ENCODE results near the gene PRKD3. TPM values are rescaled to one million over a fixed set of nuclear protein-coding genes. Genes with fewer than 3 reads are reported as not detected.

PRKD3 gene
- total RNA-seq, 1 donor from 2014 or later: 15.1 TPM

DNA sequence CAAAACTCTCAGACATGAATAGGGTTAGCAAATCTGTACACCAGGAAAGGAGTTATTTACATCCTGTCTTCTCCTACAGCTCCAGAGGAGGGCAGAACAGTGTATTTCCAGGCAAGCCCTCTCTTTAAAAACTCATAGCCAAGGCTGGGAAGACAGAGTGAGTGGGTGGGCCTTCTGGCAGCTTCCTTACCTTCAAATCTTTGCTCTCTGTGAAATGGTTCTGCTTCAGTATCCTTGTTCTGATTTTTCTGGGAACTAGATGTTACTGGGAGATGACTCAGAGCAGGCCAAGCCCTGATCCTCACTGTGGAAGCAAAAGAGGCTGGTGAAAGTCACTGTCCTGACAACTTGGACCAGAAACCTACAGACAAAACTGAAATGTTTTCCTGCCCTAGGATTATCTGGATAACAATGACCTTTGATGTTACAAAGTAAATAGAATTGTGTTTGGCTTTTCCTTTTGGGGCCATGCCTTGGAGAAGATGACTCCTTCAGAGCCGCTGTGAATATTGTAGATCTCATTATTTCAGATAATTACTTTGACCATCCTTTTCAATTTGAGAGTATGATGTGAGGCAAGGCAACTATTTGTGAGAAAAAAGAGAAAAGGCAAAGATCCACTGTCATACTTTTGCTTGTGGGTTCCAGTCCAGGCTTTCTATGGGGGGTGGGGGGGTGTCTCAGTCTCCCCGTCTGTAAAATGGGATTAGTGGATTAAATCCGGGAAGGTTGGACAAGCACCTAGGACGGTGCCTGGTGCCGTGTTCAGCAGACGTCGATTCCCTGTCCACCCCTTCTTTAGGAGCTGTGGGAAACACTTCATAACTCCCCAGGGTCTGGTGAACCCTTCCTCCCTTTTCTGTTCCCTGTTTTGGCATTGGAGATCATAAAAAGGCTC lies 19.2 kb upstream of the PRKD3 start:
- intact Hi-C loops (cut with micrococcal nuclease): no loop called here

DNA sequence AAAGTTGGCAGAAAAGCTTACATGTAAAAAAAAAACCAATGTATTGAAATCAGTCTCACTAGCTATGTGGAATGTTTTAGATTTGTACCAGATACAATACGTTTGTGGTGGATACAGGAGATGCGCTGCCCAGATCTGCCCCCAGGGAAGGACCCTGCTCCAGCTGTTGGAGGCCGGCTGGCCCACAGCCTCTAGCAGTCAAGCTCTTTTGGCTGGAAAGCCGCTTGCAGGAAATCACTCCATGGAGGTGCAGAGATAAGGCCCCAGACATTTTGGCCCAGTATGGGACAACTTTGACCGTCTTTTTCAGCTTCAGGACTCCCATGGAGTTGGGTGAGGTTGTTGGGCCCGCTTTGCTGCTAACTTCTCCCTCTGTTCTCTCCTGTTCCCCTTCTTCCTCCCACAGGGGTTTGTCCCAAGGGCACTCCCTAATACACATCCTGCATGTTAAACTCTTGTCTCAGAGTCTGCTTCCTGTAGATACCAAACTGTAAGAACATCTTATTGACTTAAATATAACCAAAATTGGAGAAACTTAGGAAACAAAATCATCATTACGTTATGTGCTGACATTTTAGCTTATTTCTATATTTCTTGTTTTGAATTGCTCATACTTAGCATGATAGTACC lies 18.1 kb upstream of the PRKD3 start:
- intact Hi-C loops (cut with micrococcal nuclease): no loop called here

DNA sequence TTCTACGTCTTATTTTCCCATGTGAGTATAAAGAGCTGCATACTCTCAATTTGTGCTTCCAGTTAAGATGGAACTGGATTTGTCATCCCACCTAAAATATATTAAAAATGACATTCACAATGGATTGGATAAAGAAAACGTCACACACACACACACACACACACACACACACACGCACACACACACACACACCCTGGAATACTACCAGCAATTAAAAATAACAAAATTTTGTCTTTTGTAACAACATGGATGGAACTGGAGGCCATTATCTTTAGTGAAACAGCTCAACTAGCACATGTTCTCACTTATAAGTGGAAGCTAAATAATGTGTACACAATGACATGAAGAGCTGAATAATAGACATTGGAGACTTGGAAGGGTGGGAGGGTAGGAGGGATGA lies 16.0 kb upstream of the PRKD3 start:
- intact Hi-C loops (cut with micrococcal nuclease): no loop called here

DNA sequence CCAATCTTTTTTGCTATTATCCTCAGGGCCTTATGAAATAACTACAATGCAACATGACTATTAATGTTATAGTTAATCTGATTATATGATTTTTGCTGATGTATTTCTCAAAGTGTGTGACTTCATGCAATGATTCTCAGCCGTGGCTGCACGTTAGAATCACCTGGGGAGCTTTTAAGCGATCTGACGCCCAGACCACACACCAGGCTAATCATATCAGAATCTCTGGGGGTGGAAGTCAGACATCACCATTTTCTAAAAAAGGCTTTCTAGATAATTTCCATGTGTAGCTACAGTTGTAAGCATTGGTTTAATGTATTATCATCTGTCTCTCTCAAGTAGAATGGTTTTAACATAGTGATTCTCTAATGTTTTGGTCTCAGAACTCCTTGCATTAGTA lies 14.3 kb upstream of the PRKD3 start:
- intact Hi-C loops (cut with micrococcal nuclease): no loop called here

DNA sequence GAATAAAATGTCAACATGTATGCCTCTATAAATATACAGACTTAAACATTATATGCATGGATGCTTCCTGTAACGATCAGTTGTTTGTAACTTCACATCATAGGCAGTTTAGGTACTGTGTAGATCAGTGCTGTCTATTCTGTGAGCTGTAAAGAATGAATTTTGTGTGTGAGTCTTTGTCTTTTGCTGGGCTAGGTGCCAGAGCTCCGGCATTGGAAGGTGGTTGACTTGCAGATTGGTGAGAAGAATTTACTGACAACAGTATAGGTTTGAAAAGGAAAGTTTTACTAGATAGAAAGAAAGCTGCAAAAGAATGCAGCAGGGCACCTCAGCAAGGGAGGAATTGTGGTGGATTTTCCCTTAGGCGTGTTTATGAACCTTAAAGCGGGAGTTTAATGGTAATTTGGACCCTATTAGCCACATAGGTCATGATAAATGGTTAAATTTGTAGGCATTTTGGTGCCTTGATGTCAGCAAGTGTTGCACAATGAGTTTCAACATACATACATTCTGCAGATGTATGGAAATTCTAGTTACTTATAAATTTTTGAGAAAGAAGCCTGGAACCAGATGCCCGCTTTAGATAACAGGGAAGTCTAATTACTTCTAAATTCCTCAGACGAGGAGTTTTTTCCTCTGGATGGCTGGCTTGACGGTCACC lies 13.1 kb upstream of the PRKD3 start:
- intact Hi-C loops (cut with micrococcal nuclease): no loop called here

DNA sequence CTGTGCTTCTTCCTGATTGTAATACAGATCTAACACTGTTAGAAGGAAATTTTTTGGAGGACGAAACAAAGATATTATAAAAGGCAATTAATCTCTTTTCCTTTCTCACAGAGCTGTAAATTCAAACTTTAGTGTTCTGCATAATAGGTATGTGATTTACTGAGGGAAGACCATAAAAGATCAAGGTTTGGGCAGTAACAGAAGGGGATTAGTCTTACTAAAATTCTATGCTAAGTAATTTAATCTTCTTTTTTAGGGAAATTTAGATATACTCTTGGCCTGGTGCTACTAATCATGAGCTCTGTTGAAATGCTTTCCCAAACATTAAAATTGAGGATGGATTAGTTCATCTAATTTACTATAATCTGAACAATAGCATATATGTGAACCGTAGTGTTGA lies 11.0 kb upstream of the PRKD3 start:
- intact Hi-C loops (cut with micrococcal nuclease): no loop called here

DNA sequence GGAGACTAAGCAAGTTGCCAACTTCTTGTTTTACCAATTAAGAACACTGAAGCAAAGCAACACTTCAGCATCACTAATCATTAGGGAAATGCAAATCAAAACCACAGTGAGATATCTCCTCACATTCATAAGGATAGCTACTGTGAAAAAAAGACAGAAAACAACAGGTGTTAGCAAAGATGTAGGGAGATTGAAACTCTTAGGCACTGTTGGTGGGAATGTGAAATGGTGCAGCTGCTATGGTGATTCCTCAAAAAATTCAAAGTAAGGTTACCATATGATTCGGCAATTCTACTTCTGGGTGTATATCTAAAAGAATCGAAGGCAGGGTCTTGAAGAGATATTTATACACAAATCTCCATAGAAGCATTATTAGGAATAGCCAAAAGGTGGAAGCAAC lies 8.6 kb upstream of the PRKD3 start:
- intact Hi-C loops (cut with micrococcal nuclease): no loop called here

DNA sequence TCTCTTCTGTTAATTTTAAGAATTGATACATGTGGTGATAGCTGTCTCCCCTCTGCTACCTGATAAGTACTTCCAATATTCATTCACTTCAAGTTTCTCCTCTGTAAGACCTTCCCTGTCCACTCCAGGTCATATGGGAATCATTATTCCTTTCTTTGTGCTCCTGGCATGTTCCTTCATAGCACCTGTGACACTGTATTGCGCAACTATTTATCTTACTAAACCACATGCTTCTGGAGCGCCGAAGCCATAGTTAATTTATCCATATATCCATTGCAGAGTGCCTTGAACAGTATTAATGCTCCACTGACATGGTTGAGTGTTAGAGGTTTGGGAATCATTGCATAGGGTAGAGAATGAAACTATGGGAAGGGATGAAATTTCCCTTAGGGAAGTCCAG lies 7.9 kb upstream of the PRKD3 start:
- intact Hi-C loops (cut with micrococcal nuclease): no loop called here

DNA sequence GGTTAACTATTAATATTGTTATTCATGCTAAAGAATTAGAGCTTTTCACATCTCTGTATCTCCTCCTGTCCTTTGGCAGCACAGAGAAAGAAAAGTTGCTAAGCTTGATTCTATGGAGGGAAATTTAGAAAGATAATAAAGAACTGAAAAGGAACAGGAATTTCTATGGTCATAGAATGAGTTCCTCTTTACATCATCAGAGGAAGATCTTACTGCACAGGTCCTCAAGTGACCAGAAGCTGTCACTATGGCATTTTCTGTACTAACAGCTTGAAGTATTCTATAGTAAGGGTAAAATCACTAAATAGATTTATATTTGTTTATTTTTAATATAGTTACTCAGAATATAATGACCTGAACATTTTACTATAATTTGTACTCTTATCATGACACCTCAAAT lies 6.0 kb upstream of the PRKD3 start:
- intact Hi-C loops (cut with micrococcal nuclease): no loop called here

DNA sequence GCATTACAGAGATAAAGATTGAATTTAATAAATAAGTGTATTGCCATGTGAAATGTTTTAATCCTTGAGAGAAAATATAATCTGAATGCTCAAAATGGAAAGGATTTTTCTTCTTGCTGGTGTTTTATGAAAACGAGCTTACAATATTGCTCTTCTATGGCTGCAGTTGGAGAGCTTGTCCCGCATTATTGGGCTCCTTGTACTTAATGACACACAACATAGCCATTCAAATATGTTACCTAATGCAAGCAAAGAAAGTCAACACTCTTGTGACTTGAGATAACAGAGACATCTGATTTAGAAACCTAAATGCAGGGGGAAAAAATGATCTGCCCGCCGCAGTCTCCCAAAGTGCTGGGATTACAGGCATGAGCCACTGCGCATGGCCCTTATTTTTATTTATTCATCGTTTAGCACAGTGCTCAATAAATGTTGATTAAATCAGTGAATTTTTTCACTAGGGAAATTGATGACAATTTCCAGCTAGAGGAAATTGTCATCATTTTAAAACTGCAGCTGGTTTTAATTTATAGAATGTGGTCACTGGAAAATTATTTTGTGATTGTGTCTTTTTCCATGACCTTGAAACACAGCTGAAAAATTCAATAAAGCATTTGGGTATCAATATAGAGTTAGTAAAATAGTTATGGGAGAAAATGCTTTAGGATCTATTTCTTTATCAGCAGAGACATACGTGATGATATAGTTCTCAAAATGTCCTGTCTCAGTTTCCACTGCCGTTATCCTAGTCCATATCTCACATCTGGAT lies 2.4 kb upstream of the PRKD3 start:
- intact Hi-C loops (cut with micrococcal nuclease): loop anchor here (10.0 kb wide), 1 partner anchor 748 kb away; the partner anchor contains the start of gene CYP1B1

DNA sequence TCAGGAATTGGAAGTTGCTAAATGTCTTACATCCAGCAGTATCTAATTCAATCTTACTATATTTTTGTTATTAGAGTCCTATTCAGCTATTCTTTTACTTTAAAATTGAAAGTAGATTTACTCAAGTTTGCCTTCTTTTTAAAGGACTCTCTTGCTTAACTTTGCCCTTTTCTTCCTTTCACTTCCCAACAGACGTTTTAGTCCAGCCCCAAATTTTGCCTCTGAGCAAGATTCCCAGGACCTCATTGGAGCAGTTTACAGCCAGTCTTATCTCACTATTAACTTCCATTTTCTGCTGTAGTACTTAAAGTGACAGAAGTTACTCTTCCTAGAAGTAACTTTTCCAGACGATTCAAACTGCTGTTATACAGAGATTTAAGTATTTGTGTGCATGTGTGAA lies 1.7 kb upstream of the PRKD3 start:
- intact Hi-C loops (cut with micrococcal nuclease): loop anchor here (10.0 kb wide), 1 partner anchor 749 kb away; the partner anchor contains the start of gene CYP1B1

DNA sequence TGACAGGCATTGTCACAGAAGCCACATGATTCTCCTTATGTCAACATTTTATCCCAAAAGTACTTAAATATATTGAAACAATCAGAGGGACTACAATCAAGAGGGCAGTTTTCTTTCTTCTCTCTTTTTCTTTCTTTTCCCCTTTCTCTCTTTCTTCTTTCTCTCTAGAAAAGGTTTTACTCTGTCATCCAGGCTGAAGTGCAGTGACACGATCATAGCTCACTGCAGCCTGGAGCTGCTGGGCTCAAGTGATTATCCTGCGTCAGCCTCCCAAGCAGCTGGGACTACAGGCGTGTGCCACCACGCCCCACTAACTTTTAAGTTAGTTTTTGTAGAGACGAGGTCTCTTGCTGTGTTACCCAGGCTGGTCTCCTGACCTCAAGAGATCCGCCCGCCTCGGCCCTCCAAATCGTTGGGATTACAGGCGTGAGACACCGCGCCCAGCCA lies 1.0 kb upstream of the PRKD3 start:
- intact Hi-C loops (cut with micrococcal nuclease): loop anchor here (1.0 to 10.0 kb wide), 5 partner anchors 51 to 749 kb away; partner anchors contain the start of genes CDC42EP3, CYP1B1 and EIF2AK2

DNA sequence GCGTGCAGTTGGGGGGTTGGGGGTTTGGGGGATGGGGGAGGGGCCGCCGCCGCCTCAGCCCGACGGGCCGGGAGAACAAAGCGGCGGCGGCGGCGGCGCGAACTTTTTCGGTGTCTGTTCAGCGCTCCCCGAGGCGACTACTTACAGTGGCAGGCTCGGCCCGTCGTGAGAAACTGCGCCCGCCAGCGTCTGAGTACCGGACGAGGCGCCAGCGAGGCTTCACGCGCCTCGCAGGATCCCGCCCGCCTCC lies 172 bp downstream of the PRKD3 start:
- intact Hi-C loops (cut with micrococcal nuclease): loop anchor here (1.0 to 10.0 kb wide), 9 partner anchors 52 to 1798 kb away; partner anchors contain the start of genes ATL2, CDC42EP3, CEBPZ and CYP1B1

DNA sequence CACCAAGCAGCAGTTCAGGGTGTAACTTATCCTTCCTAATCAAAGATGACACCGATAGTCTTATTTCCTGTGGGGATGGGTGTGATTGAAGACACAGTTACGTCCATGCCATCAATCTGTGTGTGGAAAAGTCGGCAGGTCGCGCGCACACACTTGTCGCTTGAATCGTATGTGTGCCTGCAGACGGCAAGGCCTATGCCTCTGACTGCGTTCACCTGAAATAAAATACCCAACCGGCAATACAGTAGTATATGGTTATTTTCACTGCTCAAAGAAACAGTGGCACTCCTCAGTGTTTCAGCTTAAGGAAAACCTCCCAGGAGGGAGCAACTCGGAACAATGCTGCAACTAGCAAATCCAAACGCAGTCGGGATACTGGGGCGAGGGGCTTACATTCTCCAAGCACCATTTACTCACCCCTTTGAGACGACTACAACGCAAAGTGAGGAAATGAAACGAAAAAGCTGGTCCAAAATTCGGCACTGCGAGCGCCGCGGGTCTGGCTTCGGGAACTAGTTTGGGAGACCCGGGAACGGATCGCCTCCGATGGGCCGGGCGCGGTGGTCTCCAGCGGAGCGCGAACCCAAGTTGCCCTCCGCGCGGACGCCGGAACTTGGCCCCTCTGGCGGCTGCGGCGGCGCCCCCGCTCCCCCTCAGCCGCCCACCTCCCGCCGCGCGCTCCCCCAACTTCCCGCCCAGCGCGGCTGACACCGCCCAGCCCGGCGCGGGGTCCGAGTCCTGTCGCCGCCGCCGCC lies 675 bp downstream of the PRKD3 start:
- intact Hi-C loops (cut with micrococcal nuclease): loop anchor here (1.0 to 10.0 kb wide), 10 partner anchors 53 to 1798 kb away; partner anchors contain the start of genes ATL2, CDC42EP3, CEBPZ and CEBPZOS

DNA sequence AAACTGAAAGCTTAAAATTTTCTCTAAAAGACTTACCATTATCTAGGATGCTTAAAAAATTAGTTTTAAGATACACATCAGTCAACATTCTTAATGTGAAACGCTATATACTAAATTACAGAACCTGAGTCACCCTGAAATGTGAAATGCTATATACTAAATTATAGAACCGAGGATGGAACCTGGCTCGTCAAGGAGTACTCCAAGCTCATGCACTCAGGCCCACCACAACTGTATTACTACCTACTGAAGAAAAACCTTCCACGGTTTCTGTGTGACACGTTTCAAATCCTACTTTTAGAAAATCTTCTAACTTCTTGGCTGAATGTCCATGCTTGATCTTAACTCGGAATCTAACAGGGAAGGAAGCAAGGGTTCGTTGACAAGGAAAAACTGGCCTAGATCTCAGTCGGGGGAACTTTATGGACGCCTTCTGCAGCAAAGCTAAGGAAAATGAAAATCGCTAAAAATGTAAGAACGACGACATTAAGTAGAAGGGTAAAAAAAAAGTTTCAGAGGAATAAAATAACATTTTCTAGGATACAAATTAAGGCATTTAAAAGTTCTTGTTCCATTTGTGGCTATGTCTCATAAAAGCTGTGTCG lies 1.4 kb downstream of the PRKD3 start:
- intact Hi-C loops (cut with micrococcal nuclease): loop anchor here (1.0 to 10.0 kb wide), 4 partner anchors 127 to 1799 kb away; partner anchors contain the start of genes ATL2, CEBPZOS, CYP1B1 and SOS1

DNA sequence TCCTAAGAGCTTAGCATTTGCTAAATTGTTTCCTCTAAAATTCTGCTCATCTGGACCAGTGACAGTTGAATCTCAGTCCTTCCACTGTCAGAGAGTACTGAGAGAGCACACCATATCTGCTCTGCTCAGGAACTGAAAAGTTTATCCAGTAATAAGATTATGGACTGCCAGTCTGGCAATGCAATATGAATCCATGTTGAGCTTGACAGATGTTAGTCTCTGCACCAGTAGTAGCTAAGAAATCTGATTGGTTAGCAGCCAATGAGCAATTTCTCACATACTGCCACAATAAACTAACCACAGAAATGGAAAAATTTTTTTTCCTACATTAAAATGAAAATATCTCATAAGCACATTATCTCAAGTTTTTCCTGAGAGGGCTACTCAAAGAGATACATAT lies 2.3 kb downstream of the PRKD3 start:
- intact Hi-C loops (cut with micrococcal nuclease): loop anchor here (5.0 to 10.0 kb wide), 3 partner anchors 752 to 1800 kb away; partner anchors contain the start of genes ATL2, CYP1B1 and SOS1

DNA sequence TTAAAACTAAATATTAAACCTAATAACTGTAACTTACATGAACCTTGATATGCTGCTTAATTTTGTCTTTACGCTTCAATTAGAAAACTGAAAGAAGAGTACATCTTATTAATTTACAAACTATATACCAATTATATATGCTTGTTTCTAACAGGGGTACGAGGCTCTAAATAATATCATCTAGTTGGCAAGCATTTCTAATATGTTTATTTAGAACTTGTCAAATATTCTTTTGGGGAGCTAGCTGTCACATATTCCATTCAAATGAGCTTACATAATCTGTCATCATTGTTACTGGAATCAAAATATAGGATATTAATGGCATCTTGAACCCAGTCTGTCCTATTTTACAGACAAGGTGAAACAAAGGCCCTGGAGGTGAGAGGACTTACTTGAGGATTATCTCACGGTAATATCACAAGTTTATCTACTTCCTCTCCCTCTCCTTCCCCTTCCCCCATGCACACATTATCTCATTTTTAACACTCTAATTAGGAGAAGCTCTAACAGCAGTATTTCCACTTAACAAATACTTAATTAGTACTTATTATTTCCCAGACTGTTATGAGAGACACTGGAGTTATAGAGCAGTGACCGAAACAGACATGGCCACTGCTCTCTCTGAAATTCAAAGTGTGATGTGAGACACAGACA lies 3.5 kb downstream of the PRKD3 start:
- intact Hi-C loops (cut with micrococcal nuclease): loop anchor here (5.0 to 10.0 kb wide), 3 partner anchors 754 to 1801 kb away; partner anchors contain the start of genes ATL2, CYP1B1 and SOS1

DNA sequence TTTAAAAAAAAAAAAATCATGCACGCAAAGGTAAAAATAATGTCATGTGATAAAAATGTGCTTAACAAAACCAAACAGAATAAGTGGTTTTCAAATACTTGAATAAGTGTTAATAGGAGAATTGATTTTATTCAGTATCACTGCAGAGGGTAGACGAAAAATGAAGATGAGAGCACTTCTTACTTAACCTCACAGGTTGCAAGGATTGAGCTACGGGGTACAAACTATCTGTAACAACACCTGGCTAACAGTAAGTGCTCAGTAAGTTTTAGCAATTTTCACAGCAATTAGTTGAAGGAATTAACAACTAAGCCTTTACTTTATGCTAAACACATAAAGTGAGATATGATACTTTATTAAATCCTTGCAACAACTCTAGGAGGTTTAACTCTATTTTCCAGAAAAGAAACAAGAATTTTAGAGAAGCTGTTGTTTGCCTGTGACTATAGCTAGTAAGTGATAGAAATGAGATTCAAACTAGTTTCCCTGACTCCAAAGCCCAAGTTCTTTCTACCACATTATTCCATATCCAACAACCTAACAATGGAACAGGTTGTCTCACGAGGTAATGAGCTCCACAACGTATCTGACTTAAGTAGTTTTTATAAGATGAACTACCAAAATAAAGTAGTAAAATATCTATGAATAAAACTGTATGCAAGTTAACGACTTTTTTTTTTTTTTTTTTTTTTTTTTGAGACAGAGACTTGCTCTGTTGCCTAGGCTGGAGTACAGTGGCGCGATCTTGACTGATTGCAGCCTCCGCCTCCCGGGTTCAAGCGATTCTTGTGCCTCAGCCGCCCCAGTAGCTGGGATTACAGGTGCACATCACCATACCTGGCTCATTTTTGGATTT lies 4.7 kb downstream of the PRKD3 start:
- intact Hi-C loops (cut with micrococcal nuclease): loop anchor here (5.0 to 10.0 kb wide), 3 partner anchors 755 to 1802 kb away; partner anchors contain the start of genes ATL2, CYP1B1 and SOS1
